ENCODE data around the gene GALC.

Gene GALC

GRCh38 chr14:87992346-87992717 is 650 bp downstream of the GALC start:
- peaks cover 5% of the 10 kb centered on the region for H3K79me2 ChIP-seq (ENCODE audit: control insufficient read depth, insufficient read depth, low read length, poor library complexity)
- H3K23ac ChIP-seq (ENCODE audit: low read length), result no peak overlapping the region
- H3K4me1 ChIP-seq (ENCODE audit: control insufficient read depth in 1 of 2, insufficient read depth in 2 of 2, low read length in 2 of 2), result peaks cover 8 to 9% of the 10 kb centered on the region in 2 experiments

DNA sequence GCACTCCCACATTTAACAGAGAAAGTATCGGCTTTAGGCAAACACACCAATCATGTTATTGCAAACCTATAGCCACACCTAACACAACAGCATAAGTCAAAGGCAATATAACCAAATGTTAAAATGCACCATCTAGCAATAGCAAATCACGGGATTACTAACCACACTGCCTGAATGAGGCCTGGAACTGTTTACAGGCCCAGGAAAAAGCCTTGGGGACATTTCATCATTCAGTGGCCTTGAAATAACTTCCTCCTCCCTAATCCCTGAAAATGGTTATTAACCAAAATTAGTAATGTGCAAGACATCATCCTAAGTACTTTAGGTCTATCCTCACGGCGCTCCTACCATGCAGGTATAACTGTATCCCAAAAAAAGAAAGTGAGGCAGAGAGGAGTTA is 2.3 kb downstream of the GALC start:
- Histone ChIP-seq H4K8ac (ENCODE audit: low read depth, low read length) (no peak overlapping the region), H3K9me3 (ENCODE audit: insufficient read depth, low read depth, low read length) (no peaks in the 10 kb centered on the region), H3K23ac (ENCODE audit: low read length) (no peak overlapping the region), H2BK12ac (ENCODE audit: low read length) (no peak overlapping the region), H3K4me1 (ENCODE audit: control insufficient read depth in 1 of 2, insufficient read depth in 2 of 2, low read length in 2 of 2) (peaks cover 7 to 8% of the 10 kb centered on the region in 2 experiments), H2AFZ (ENCODE audit: insufficient read depth, low read length, poor library complexity) (no peak overlapping the region), H3K27ac (ENCODE audit: low read depth, low read length) (no peak overlapping the region), H4K91ac (ENCODE audit: low read depth, low read length) (no peak overlapping the region), H3K4ac (ENCODE audit: low read depth, low read length) (no peak overlapping the region), H3K4me2 (ENCODE audit: low read length) (no peak overlapping the region), H2BK120ac (ENCODE audit: insufficient read depth, low read length, poor library complexity) (no peak overlapping the region), H3K79me1 (ENCODE audit: low read length) (peaks cover 11% of the 10 kb centered on the region), H3K14ac (ENCODE audit: low read length) (no peak overlapping the region), H3K4me3 (ENCODE audit: low read depth, low read length) (no peak overlapping the region), H3K36me3 (ENCODE audit: control insufficient read depth in 1 of 2, insufficient read depth in 2 of 2, low read length in 2 of 2) (no peaks in the 10 kb centered on the region), H3K18ac (ENCODE audit: low read length) (no peak overlapping the region), H3K79me2 (ENCODE audit: control insufficient read depth, insufficient read depth, low read length, poor library complexity) (peaks cover 5% of the 10 kb centered on the region), H4K12ac (ENCODE audit: low read depth, low read length) (no peak overlapping the region), H2BK5ac (ENCODE audit: low read depth, low read length, poor library complexity) (no peak overlapping the region), H3K9ac (ENCODE audit: low read length) (no peak overlapping the region), H3K27me3 (ENCODE audit: insufficient read depth, low read length) (no peaks in the 10 kb centered on the region), H2AK5ac (ENCODE audit: low read length) (no peak overlapping the region)
- DNase-seq, result no peak
- no CpG with 5 or more reads among the region's 4 CpGs for WGBS (ENCODE audit: extremely low coverage, insufficient coverage, insufficient read length)

More at GRCh38 chr14:87992346-87992717, 650 bp downstream of the GALC start:
- no CpG with 5 or more reads among the region's 20 CpGs for WGBS (ENCODE audit: extremely low coverage, insufficient coverage, insufficient read length)
- Histone ChIP-seq H3K9me3 (ENCODE audit: insufficient read depth, low read depth, low read length) (no peaks in the 10 kb centered on the region), H2AK5ac (ENCODE audit: low read length) (no peak overlapping the region), H3K18ac (ENCODE audit: low read length) (peak overlapping the region; percentile 62), H3K79me1 (ENCODE audit: low read length) (peaks cover 13% of the 10 kb centered on the region), H4K8ac (ENCODE audit: low read depth, low read length) (peak overlapping the region; percentile 99), H3K9ac (ENCODE audit: low read length) (peak overlapping the region; percentile 96), H3K14ac (ENCODE audit: low read length) (peak overlapping the region; percentile 52), H2BK12ac (ENCODE audit: low read length) (peak overlapping the region; percentile 20), H4K91ac (ENCODE audit: low read depth, low read length) (peak overlapping the region; percentile 92), H3K27me3 (ENCODE audit: insufficient read depth, low read length) (no peaks in the 10 kb centered on the region), H2BK120ac (ENCODE audit: insufficient read depth, low read length, poor library complexity) (no peak overlapping the region), H3K4ac (ENCODE audit: low read depth, low read length) (peak overlapping the region; percentile 4), H3K4me2 (ENCODE audit: low read length) (peak overlapping the region; percentile 78), H4K12ac (ENCODE audit: low read depth, low read length) (peak overlapping the region; percentile 34), H3K27ac (ENCODE audit: low read depth, low read length) (no peak overlapping the region), H3K36me3 (ENCODE audit: control insufficient read depth in 1 of 2, insufficient read depth in 2 of 2, low read length in 2 of 2) (no peaks in the 10 kb centered on the region), H2AFZ (ENCODE audit: insufficient read depth, low read length, poor library complexity) (peak overlapping the region; percentile 87), H3K4me3 (ENCODE audit: low read depth, low read length) (peak overlapping the region; percentile 95), H2BK5ac (ENCODE audit: low read depth, low read length, poor library complexity) (no peak overlapping the region)
- no peak for DNase-seq

- no peak overlapping the region for H3K23ac ChIP-seq (ENCODE audit: low read length)
- no peak overlapping the region for H2AFZ ChIP-seq (ENCODE audit: insufficient read depth, low read length, poor library complexity)
- no peak overlapping the region for H3K4me2 ChIP-seq (ENCODE audit: low read length)
- no peak overlapping the region for H2AK5ac ChIP-seq (ENCODE audit: low read length)
- WGBS (ENCODE audit: extremely low coverage, insufficient coverage, insufficient read length), result no CpG with 5 or more reads among the region's 2 CpGs
- no peak overlapping the region for H2BK120ac ChIP-seq (ENCODE audit: insufficient read depth, low read length, poor library complexity)
- H3K79me2 ChIP-seq (ENCODE audit: control insufficient read depth, insufficient read depth, low read length, poor library complexity), result peaks cover 5% of the 10 kb centered on the region
- no peak overlapping the region for H4K91ac ChIP-seq (ENCODE audit: low read depth, low read length)
- no peak for DNase-seq
- no peaks in the 10 kb centered on the region for H3K9me3 ChIP-seq (ENCODE audit: insufficient read depth, low read depth, low read length)
- peaks cover 11% of the 10 kb centered on the region for H3K79me1 ChIP-seq (ENCODE audit: low read length)
- H3K27ac ChIP-seq (ENCODE audit: low read depth, low read length), result no peak overlapping the region
- no peak overlapping the region for H3K4me3 ChIP-seq (ENCODE audit: low read depth, low read length)
- no peak overlapping the region for H3K18ac ChIP-seq (ENCODE audit: low read length)
- no peak overlapping the region for H3K14ac ChIP-seq (ENCODE audit: low read length)
- H2BK5ac ChIP-seq (ENCODE audit: low read depth, low read length, poor library complexity), result no peak overlapping the region
- no peak overlapping the region for H4K12ac ChIP-seq (ENCODE audit: low read depth, low read length)
- peaks cover 5% of the 10 kb centered on the region in 2 experiments for H3K4me1 ChIP-seq (ENCODE audit: control insufficient read depth in 1 of 2, insufficient read depth in 2 of 2, low read length in 2 of 2)
- no peak overlapping the region for H4K8ac ChIP-seq (ENCODE audit: low read depth, low read length)
- no peaks in the 10 kb centered on the region for H3K36me3 ChIP-seq (ENCODE audit: control insufficient read depth in 1 of 2, insufficient read depth in 2 of 2, low read length in 2 of 2)
- H3K4ac ChIP-seq (ENCODE audit: low read depth, low read length), result no peak overlapping the region
- no peak overlapping the region for H3K9ac ChIP-seq (ENCODE audit: low read length)
- no peaks in the 10 kb centered on the region for H3K27me3 ChIP-seq (ENCODE audit: insufficient read depth, low read length)
- H2BK12ac ChIP-seq (ENCODE audit: low read length), result no peak overlapping the region
These were observed 3.1 kb downstream of the GALC start for GRCh38 chr14:87989956-87990299.

- no peaks in the 10 kb centered on the region for H3K27me3 ChIP-seq (ENCODE audit: insufficient read depth, low read length)
- H3K4me2 ChIP-seq (ENCODE audit: low read length), result no peak overlapping the region
- H4K12ac ChIP-seq (ENCODE audit: low read depth, low read length), result no peak overlapping the region
- H3K14ac ChIP-seq (ENCODE audit: low read length), result no peak overlapping the region
- DNase-seq, result no peak
- H3K36me3 ChIP-seq (ENCODE audit: control insufficient read depth in 1 of 2, insufficient read depth in 2 of 2, low read length in 2 of 2), result no peaks in the 10 kb centered on the region
- no peak overlapping the region for H3K4me3 ChIP-seq (ENCODE audit: low read depth, low read length)
- no peak overlapping the region for H4K91ac ChIP-seq (ENCODE audit: low read depth, low read length)
- H4K8ac ChIP-seq (ENCODE audit: low read depth, low read length), result no peak overlapping the region
- no peak overlapping the region for H3K23ac ChIP-seq (ENCODE audit: low read length)
- peaks cover 5% of the 10 kb centered on the region for H3K79me2 ChIP-seq (ENCODE audit: control insufficient read depth, insufficient read depth, low read length, poor library complexity)
- no peak overlapping the region for H2BK120ac ChIP-seq (ENCODE audit: insufficient read depth, low read length, poor library complexity)
- no peak overlapping the region for H3K27ac ChIP-seq (ENCODE audit: low read depth, low read length)
- H2BK5ac ChIP-seq (ENCODE audit: low read depth, low read length, poor library complexity), result no peak overlapping the region
- no peak overlapping the region for H2AFZ ChIP-seq (ENCODE audit: insufficient read depth, low read length, poor library complexity)
- H3K4ac ChIP-seq (ENCODE audit: low read depth, low read length), result no peak overlapping the region
- no peak overlapping the region for H3K18ac ChIP-seq (ENCODE audit: low read length)
- no peaks in the 10 kb centered on the region for H3K9me3 ChIP-seq (ENCODE audit: insufficient read depth, low read depth, low read length)
- H3K79me1 ChIP-seq (ENCODE audit: low read length), result peaks cover 11% of the 10 kb centered on the region
- H2AK5ac ChIP-seq (ENCODE audit: low read length), result no peak overlapping the region
- no peak overlapping the region for H2BK12ac ChIP-seq (ENCODE audit: low read length)
- H3K9ac ChIP-seq (ENCODE audit: low read length), result no peak overlapping the region
- WGBS (ENCODE audit: extremely low coverage, insufficient coverage, insufficient read length), result no CpG with 5 or more reads among the region's 5 CpGs
- peaks cover 4 to 5% of the 10 kb centered on the region in 2 experiments for H3K4me1 ChIP-seq (ENCODE audit: control insufficient read depth in 1 of 2, insufficient read depth in 2 of 2, low read length in 2 of 2)
These were observed 3.6 kb downstream of the GALC start for GRCh38 chr14:87989221-87989955.

Data from trophoblast cell (in vitro differentiated cells and primary cell).